IMR-90 (cell line): Measurements from ENCODE around the gene NPIPB4. TPM values are rescaled to one million over a fixed set of nuclear protein-coding genes. Genes with fewer than 3 reads are reported as not detected.
"Not testable (repeated sequence)": the region's sequence is repeated elsewhere in the genome, so short reads cannot be mapped to it uniquely, and the experiment has no call there.

Experiments
- ATAC-seq: fragments of 200-7000 bp; cut with Tn5 transposase; 2 replicates; pipeline ENCODE4 v1.9.1; 2020; ENCODE audit warnings: low read depth, mild to moderate bottlenecking, moderate library complexity
- BruUV-seq: library from RNA; stranded (reverse); fragments of 400-500 nt; replicated peaks from 2 replicates; lab custom pipeline; 2021; lab: Mats Ljungman, UMichigan
- CTCF ChIA-PET: fragments of 300-600 bp; formaldehyde crosslinking; extraction: SDS; loops from one replicate; lab custom pipeline; 2021; ENCODE audit warnings: antibody characterized with exemption; lab: Yijun Ruan, JAX
- POLR2A ChIA-PET: fragments of 300-600 bp; sonication (Branson Sonifier 250); formaldehyde crosslinking; loops from one replicate; lab custom pipeline; 2022; ENCODE audit warnings: antibody characterized with exemption; ENCODE audit not compliant: unreplicated experiment; lab: Charles Lee
- DNase-seq: peaks from one replicate; pipeline ENCODE4 v3.0.0; 2013
- H2AFZ ChIP-seq: replicated peaks from 2 replicates; pipeline ENCODE3; 2013; ENCODE audit warnings: low read length, mild to moderate bottlenecking; ENCODE audit not compliant: poor library complexity
- H2AK5ac ChIP-seq: 2 replicates; pipeline ENCODE4 v1.6.1; 2013; ENCODE audit warnings: low read depth, low read length, inconsistent platforms
- H2AK9ac ChIP-seq: replicated peaks from 2 replicates; pipeline ENCODE3; 2013; ENCODE audit warnings: mild to moderate bottlenecking, low read depth, low read length, moderate library complexity; ENCODE audit not compliant: poor library complexity
- H2BK120ac ChIP-seq: 2 replicates; pipeline ENCODE4 v1.6.1; 2013; ENCODE audit warnings: low read depth, low read length, inconsistent platforms
- H2BK15ac ChIP-seq: 3 replicates; pipeline ENCODE4 v1.6.1; 2013; ENCODE audit warnings: low read depth, low read length, inconsistent platforms
- H2BK20ac ChIP-seq: 2 replicates; pipeline ENCODE4 v1.6.1; 2013; ENCODE audit warnings: low read depth, mild to moderate bottlenecking, inconsistent platforms, low read length, moderate library complexity
- H2BK5ac ChIP-seq: 2 replicates; pipeline ENCODE4 v1.6.1; 2013; ENCODE audit warnings: mild to moderate bottlenecking, low read depth, low read length, inconsistent platforms; ENCODE audit not compliant: poor library complexity, severe bottlenecking
- H3K14ac ChIP-seq: replicated peaks from 2 replicates; pipeline ENCODE4 v1.6.1; 2013; ENCODE audit warnings: low read depth, low read length, inconsistent platforms
- H3K18ac ChIP-seq: 2 replicates; pipeline ENCODE4 v1.6.1; 2013; ENCODE audit warnings: low read depth, low read length, control low read depth
- H3K23ac ChIP-seq: 2 replicates; pipeline ENCODE4 v1.6.1; 2013; ENCODE audit warnings: low read depth, low read length, inconsistent platforms
- H3K27ac ChIP-seq: 2 replicates; pipeline ENCODE4 v1.5.1; 2013; ENCODE audit warnings: mild to moderate bottlenecking, control low read depth, low read length; ENCODE audit not compliant: insufficient read depth
- H3K27me3 ChIP-seq: 2 replicates; pipeline ENCODE4 v1.6.1; 2013; ENCODE audit warnings: low read length; ENCODE audit not compliant: control insufficient read depth, insufficient read depth
- H3K36me3 ChIP-seq: 2 replicates; pipeline ENCODE4 v1.6.1; 2013; ENCODE audit warnings: low read length, mixed read lengths; ENCODE audit not compliant: control insufficient read depth, insufficient read depth
- H3K4ac ChIP-seq: 2 replicates; pipeline ENCODE4 v1.6.1; 2013; ENCODE audit warnings: low read depth, low read length, inconsistent platforms
- H3K4me1 ChIP-seq: 2 replicates; pipeline ENCODE4 v1.6.1; 2013; ENCODE audit warnings: low read length, mixed read lengths; ENCODE audit not compliant: control insufficient read depth, insufficient read depth
- H3K4me2 ChIP-seq: 2 replicates; pipeline ENCODE4 v1.6.1; 2013; ENCODE audit warnings: low read depth, mild to moderate bottlenecking, control low read depth, low read length, moderate library complexity
- H3K4me3 ChIP-seq: 2 replicates; pipeline ENCODE4 v1.5.1; 2013; ENCODE audit warnings: low read depth, mild to moderate bottlenecking, control low read depth, low read length, moderate library complexity; ENCODE audit not compliant: insufficient read depth
- H3K56ac ChIP-seq: 2 replicates; pipeline ENCODE4 v1.6.1; 2013; ENCODE audit warnings: low read length, inconsistent platforms; ENCODE audit not compliant: insufficient read depth; ENCODE audit errors: extremely low read depth
- H3K79me1 ChIP-seq, 2 experiments: 2 replicates each; pipeline ENCODE4 v1.6.1; 2013; ENCODE audit warnings: low read length in 2 of 2, inconsistent platforms in 1 of 2, low read depth in 1 of 2
- H3K9ac ChIP-seq: 2 replicates; pipeline ENCODE4 v1.6.1; 2013; ENCODE audit warnings: low read depth, low read length, control low read depth
- H3K9me1 ChIP-seq: 2 replicates; pipeline ENCODE4 v1.6.1; 2013; ENCODE audit warnings: low read length, inconsistent platforms; ENCODE audit not compliant: insufficient read depth
- H3K9me3 ChIP-seq: 2 replicates; pipeline ENCODE4 v1.6.1; 2013; ENCODE audit warnings: low read length; ENCODE audit not compliant: control insufficient read depth, insufficient read depth
- H4K20me1 ChIP-seq: 2 replicates; pipeline ENCODE4 v1.6.1; 2013; ENCODE audit warnings: low read length, inconsistent platforms; ENCODE audit not compliant: insufficient read depth
- H4K5ac ChIP-seq: 2 replicates; pipeline ENCODE4 v1.6.1; 2013; ENCODE audit warnings: mild to moderate bottlenecking, low read depth, low read length, control low read depth
- H4K8ac ChIP-seq, 2 experiments: 2 replicates each; pipeline ENCODE4 v1.6.1; 2013; ENCODE audit warnings: low read depth in 2 of 2, low read length in 2 of 2, control low read depth in 1 of 2, inconsistent platforms in 1 of 2
- H4K91ac ChIP-seq: 2 replicates; pipeline ENCODE4 v1.6.1; 2013; ENCODE audit warnings: low read depth, low read length, inconsistent platforms; ENCODE audit not compliant: insufficient read depth
- WGBS, 2 experiments: methylation state at CpG; one replicate each; pipeline versions ENCODE4 v1.1.5 to v1.1.7; 2013; ENCODE audit warnings: missing lambda C conversion rate in 2 of 2; ENCODE audit not compliant: insufficient read length in 1 of 2; ENCODE audit errors: extremely low coverage in 2 of 2; 5-methylcytosine and 5-hydroxymethylcytosine counted together
- dilution Hi-C: fragments of 300-500 bp; cut with HindIII; formaldehyde crosslinking; loops from one replicate; pipeline ENCODE4 v1.14.3; 2018; ENCODE audit warnings: low sequenced_read_pairs; ENCODE audit not compliant: unreplicated experiment
- in situ Hi-C: fragments of 300-500 bp; cut with MboI; formaldehyde crosslinking; loops from 3 replicates; pipeline ENCODE4 v1.14.3; 2019; ENCODE audit warnings: low sequenced_read_pairs, inconsistent platforms, mixed read lengths
- intact Hi-C: fragments of 100-400 bp; cut with micrococcal nuclease; formaldehyde crosslinking; loops from 2 replicates; pipeline ENCODE4 v1.10.0; 2022
- polyA plus RNA-seq, 3 experiments: library from polyadenylated mRNA; depleted of rRNA; stranded (reverse); fragments of >200 nt; gene quantifications; 2 replicates each; pipeline ENCODE4 v1.2.3, GENCODE V29; 2012; ENCODE audit warnings: low replicate concordance in 1 of 3
- total RNA-seq: library from RNA; depleted of rRNA; stranded (reverse); fragments of >200 nt; gene quantifications from 2 replicates; pipeline ENCODE4 v1.2.3, GENCODE V29; 2012

The NPIPB4 gene
- total and polyA plus RNA-seq, 2 of the 4 experiments (the other 2 are of a cell fraction) = 13.3 to 28.3 TPM

DNA sequence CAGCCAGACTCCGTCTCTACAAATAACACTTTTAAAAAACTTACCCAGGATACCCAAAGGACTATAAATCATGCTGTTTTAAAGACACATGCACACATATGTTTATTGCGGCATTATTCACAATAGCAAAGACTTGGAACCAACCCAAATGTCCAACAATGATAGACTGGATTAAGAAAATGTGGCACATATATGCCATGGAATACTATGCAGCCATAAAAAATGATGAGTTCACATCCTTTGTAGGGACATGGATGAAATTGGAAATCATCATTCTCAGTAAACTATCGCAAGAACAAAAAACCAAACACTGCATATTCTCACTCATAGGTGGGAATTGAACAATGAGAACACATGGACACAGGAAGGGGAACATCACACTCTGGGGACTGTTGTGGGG is 34.3 kb downstream of the NPIPB4 start:
- H3K79me1 ChIP-seq = peaks cover 0 to 12% of the 10 kb centered on the region in 2 experiments; a peak in 2 of 4 replicates
- WGBS, 2 experiments = no CpG with 5 or more reads among the region's 3 CpGs
- H2BK15ac ChIP-seq, H4K8ac ChIP-seq, BruUV-seq, H2BK20ac ChIP-seq, ATAC-seq, H3K9me1 ChIP-seq, H2AK5ac ChIP-seq, H3K36me3 ChIP-seq, H2BK5ac ChIP-seq, H3K4ac ChIP-seq, H4K91ac ChIP-seq, intact Hi-C loops, H3K27me3 ChIP-seq, H3K4me2 ChIP-seq, dilution Hi-C loops, H3K4me1 ChIP-seq, POLR2A ChIA-PET, H2AK9ac ChIP-seq, H3K4me3 ChIP-seq, H3K56ac ChIP-seq, H3K14ac ChIP-seq, H2AFZ ChIP-seq, DNase-seq, H2BK120ac ChIP-seq, H4K5ac ChIP-seq, H4K20me1 ChIP-seq, CTCF ChIA-PET, H3K9me3 ChIP-seq, H3K23ac ChIP-seq, H3K9ac ChIP-seq, in situ Hi-C loops, H3K27ac ChIP-seq, H3K18ac ChIP-seq: not testable (repeated sequence)

DNA sequence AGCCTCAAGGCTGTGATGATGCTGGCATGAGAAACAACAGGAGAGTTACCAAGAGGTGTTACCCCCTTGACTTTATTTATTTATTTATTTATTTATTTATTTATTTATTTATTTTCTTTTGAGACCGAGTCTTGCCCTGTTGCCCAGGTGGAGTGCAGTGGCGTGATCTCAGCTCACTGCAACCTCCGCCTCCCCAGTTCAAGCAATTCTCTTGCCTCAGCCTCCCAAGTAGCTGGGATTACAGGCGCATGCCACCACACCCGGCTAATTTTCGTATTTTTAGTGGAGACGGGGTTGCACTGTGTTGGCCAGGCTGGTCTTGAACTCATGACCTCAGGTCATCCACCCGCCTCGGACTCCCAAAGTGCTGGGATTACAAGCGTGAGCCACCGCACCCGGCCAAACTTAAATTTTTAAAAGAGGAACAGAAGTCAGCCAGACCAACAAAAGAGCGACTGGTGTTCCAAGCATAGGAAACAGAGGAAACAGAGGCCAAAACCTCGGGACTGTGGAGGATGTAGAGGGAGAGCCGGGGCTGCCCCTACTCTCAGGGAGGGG is 36.6 kb downstream of the NPIPB4 start:
- H3K56ac ChIP-seq, H4K20me1 ChIP-seq, DNase-seq, H2BK15ac ChIP-seq, ATAC-seq, H3K27ac ChIP-seq, H3K9me1 ChIP-seq, H3K9me3 ChIP-seq, H3K4me1 ChIP-seq, in situ Hi-C loops, CTCF ChIA-PET, H4K91ac ChIP-seq, H2BK5ac ChIP-seq, H2BK20ac ChIP-seq, dilution Hi-C loops, BruUV-seq, H2AK5ac ChIP-seq, intact Hi-C loops, H2AK9ac ChIP-seq, H3K27me3 ChIP-seq, H2AFZ ChIP-seq, H3K36me3 ChIP-seq, H3K4me3 ChIP-seq: not testable (repeated sequence)
- POLR2A ChIA-PET = interaction anchor here (0.6 kb wide), 1 partner anchor 334 kb away, joined by 3 read pairs; no protein-coding TSS in a partner anchor
- H3K79me1 ChIP-seq = peaks cover 0 to 12% of the 10 kb centered on the region in 2 experiments; a peak in 2 of 4 replicates
- peak overlapping the region; percentile 95 to 99 for H4K8ac ChIP-seq
- peak overlapping the region; percentile 98 for H3K4ac ChIP-seq
- H2BK120ac ChIP-seq = 0 out of 2 replicates have a peak overlapping the region, but pooled peaks have one; percentile 97
- H3K18ac ChIP-seq = peak overlapping the region; percentile 25; the same call in 1 of the 2 replicates
- 100% methylated on average over 6 of the region's 15 CpGs; no CpG with 5 or more reads in 1 of the 2 experiments for WGBS, 2 experiments
- peak overlapping the region; percentile 40 for H4K5ac ChIP-seq
- peak overlapping the region; percentile 43; the same call in 1 of the 2 replicates for H3K4me2 ChIP-seq
- peak overlapping the region; percentile 98; the same call in 1 of the 2 replicates for H3K23ac ChIP-seq
- peak overlapping the region; percentile 72; the same call in 1 of the 2 replicates for H3K9ac ChIP-seq
- peak overlapping the region; percentile 99; the same call in 1 of the 2 replicates for H3K14ac ChIP-seq
